ENCODE results near the gene TBC1D9. TPM values are rescaled to one million over a fixed set of nuclear protein-coding genes. Genes with fewer than 3 reads are reported as not detected.

Gene TBC1D9
- total and polyA plus RNA-seq, 10 of the 15 experiments (the other 5 are each of a cell fraction or from before 2014, with no cell fraction given): 0.87 to 14.9 (median 7.1) TPM

DNA sequence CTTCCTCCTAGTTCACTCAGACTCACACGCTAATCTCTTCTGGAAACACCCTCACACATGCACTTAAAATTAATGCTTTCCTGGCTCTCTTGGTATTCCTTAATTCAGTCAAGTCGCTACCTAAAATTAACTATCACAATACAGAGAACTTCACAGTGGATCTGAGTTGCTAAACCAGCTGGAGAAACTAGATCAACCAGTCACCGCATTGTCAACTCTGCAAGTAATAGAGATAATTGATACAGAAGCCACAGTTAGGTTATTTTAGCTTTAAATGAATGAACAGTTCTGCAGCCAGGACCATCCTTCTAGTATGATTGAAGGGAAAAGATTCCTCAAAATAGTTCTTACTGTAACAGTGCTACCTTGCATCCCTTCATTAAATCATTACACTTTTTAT lies 6.0 kb upstream of the TBC1D9 start:
- CTCF ChIA-PET: no interaction called here
- no TSS peak for BruUV-seq (replicated peaks)
- SMC1A ChIA-PET (ENCODE audit: uncharacterized antibody, unreplicated experiment): no interaction called here

More for the DNA sequence above, 6.0 kb upstream of the TBC1D9 start:
- in situ Hi-C loops (cut with MboI) (no loop called here), intact Hi-C loops (cut with micrococcal nuclease; ENCODE audit: unreplicated experiment) (no loop called here)
- no peaks in the 10 kb centered on the region for H4K20me1 ChIP-seq (ENCODE audit: control insufficient read depth, insufficient read depth)
- H3K27ac ChIP-seq (ENCODE audit: control insufficient read depth, insufficient read depth): no peak overlapping the region
- FAIRE-seq (no peak), ATAC-seq (no peak), DNase-seq (ENCODE audit: low read depth, low spot score) (no peak)
- H2AFZ ChIP-seq (ENCODE audit: control insufficient read depth, low read depth, low read length): no peak overlapping the region
- TF ChIP-seq NR2C1 (IDR thresholded peaks at IDR 0.05) (no peak), RUNX3 (IDR thresholded peaks at IDR 0.05; ENCODE audit: low read length) (no peak), SMC3 (IDR thresholded peaks at IDR 0.05; ENCODE audit: borderline replicate concordance, low read length) (no peak), EZH2 (IDR thresholded peaks at IDR 0.05; ENCODE audit: borderline replicate concordance, control insufficient read depth, low read depth, low read length) (no peak), ESRRA (IDR thresholded peaks at IDR 0.05; ENCODE audit: low read length) (no peak), IKZF1 (conservative IDR thresholded peaks at IDR 0.05) (no peak), KAT2A (conservative IDR thresholded peaks at IDR 0.05; ENCODE audit: control insufficient read depth, low read depth, low read length) (no peak), SRF (IDR thresholded peaks at IDR 0.05; ENCODE audit: low read depth in 2 of 2, low read length in 2 of 2) (no peak), RBBP5 (conservative IDR thresholded peaks at IDR 0.05) (no peak)
- TF ChIP-seq, protein P1, sequence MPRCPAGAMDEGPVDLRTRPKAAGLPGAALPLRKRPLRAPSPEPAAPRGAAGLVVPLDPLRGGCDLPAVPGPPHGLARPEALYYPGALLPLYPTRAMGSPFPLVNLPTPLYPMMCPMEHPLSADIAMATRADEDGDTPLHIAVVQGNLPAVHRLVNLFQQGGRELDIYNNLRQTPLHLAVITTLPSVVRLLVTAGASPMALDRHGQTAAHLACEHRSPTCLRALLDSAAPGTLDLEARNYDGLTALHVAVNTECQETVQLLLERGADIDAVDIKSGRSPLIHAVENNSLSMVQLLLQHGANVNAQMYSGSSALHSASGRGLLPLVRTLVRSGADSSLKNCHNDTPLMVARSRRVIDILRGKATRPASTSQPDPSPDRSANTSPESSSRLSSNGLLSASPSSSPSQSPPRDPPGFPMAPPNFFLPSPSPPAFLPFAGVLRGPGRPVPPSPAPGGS (IDR thresholded peaks at IDR 0.05; ENCODE audit: borderline replicate concordance, insufficient read depth, low read depth, low read length, poor library complexity, severe bottlenecking): no peak
- TF ChIP-seq, protein P2, sequence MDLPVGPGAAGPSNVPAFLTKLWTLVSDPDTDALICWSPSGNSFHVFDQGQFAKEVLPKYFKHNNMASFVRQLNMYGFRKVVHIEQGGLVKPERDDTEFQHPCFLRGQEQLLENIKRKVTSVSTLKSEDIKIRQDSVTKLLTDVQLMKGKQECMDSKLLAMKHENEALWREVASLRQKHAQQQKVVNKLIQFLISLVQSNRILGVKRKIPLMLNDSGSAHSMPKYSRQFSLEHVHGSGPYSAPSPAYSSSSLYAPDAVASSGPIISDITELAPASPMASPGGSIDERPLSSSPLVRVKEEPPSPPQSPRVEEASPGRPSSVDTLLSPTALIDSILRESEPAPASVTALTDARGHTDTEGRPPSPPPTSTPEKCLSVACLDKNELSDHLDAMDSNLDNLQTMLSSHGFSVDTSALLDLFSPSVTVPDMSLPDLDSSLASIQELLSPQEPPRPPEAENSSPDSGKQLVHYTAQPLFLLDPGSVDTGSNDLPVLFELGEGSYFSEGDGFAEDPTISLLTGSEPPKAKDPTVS (IDR thresholded peaks at IDR 0.05; ENCODE audit: low read depth, low read length): no peak
- H3K4me3 ChIP-seq: no peak overlapping the region
- no peak overlapping the region for H3K9ac ChIP-seq (ENCODE audit: control insufficient read depth, insufficient read depth, low read length)
- ChIA-PET POLR2A (no interaction called here), RAD21 (ENCODE audit: unreplicated experiment) (no interaction called here)
- 48% methylated on average over 3 of the region's 3 CpGs for WGBS (ENCODE audit: insufficient coverage, insufficient replicate concordance, low lambda C conversion rate, missing lambda C conversion rate)
- H3K4me1 ChIP-seq (ENCODE audit: control insufficient read depth, insufficient read depth, low read length): no peaks in the 10 kb centered on the region
- no peaks in the 10 kb centered on the region for H3K79me2 ChIP-seq (ENCODE audit: control insufficient read depth, insufficient read depth, low read length)
- H3K9me3 ChIP-seq (replicated peaks; ENCODE audit: control insufficient read depth, insufficient read depth, low read length): no peaks in the 10 kb centered on the region
- H3K27me3 ChIP-seq (replicated peaks in 1 of 2; ENCODE audit: control insufficient read depth in 2 of 2, insufficient read depth in 2 of 2, low read length in 1 of 2): no peaks in the 10 kb centered on the region
- H3K36me3 ChIP-seq (ENCODE audit: control insufficient read depth in 2 of 2, insufficient read depth in 2 of 2, low read length in 1 of 2): no peaks in the 10 kb centered on the region
- H3K4me2 ChIP-seq (ENCODE audit: control insufficient read depth, insufficient read depth): no peak overlapping the region
